Adrenal gland (tissue), 12 donors: ENCODE data around the gene INSRR. TPM values are rescaled to one million over a fixed set of nuclear protein-coding genes. Genes with fewer than 3 reads are reported as not detected.

Source experiments
- DNase-seq, 7 donors: peaks; one replicate each; pipeline ENCODE4 v3.0.0-alpha.2; 2019 to 2020
- H3K27ac ChIP-seq, 5 donors: fragments of 200-600 bp; sonication (generic) in 4 of 5; 1 replicate in 3 of 5; 2 replicates in 2 of 5; pipeline versions ENCODE4 v1.5.1 to v1.8.0; 2016 to 2020; ENCODE audit warnings: mild to moderate bottlenecking in 1 of 5
- H3K27me3 ChIP-seq: fragments of 200-600 bp; 2 replicates; pipeline ENCODE4 v1.8.0; 2021
- H3K36me3 ChIP-seq, 2 donors: fragments of 200-600 bp; replicated peaks in 1 of 2; 1 replicate in 1 of 2; 2 replicates in 1 of 2; pipeline versions ENCODE4 v1.5.1 to v1.8.0; 2018 to 2022
- H3K4me1 ChIP-seq, 2 donors: fragments of 200-600 bp; replicated peaks in 1 of 2; 1 replicate in 1 of 2; 2 replicates in 1 of 2; pipeline versions ENCODE4 v1.5.1 to v1.8.0; 2018 to 2021
- H3K4me3 ChIP-seq, 4 donors: fragments of 200-600 bp; sonication (generic) in 3 of 4; one replicate each; pipeline ENCODE4 v1.5.1; 2016 to 2018
- H3K9me3 ChIP-seq, 3 donors: fragments of 200-600 bp; sonication (generic) in 1 of 3; replicated peaks in 1 of 3; 1 replicate in 2 of 3; 2 replicates in 1 of 3; pipeline versions ENCODE4 v1.5.1 to v1.8.0; 2016 to 2021
- POLR2A ChIP-seq, 2 donors: fragments of 450-650 bp; IDR thresholded peaks; one replicate each; pipeline ENCODE4 v1.6.1; 2017; ENCODE audit warnings: antibody characterized with exemption in 2 of 2, mild to moderate bottlenecking in 2 of 2, moderate library complexity in 1 of 2
- WGBS, 4 donors: extraction: QIAGEN DNeasy Blood & Tissue Kit in 2 of 4; methylation state at CpG; one replicate each; pipeline versions ENCODE4 v1.1.5 to v1.1.7; 2013 to 2017; 5-methylcytosine and 5-hydroxymethylcytosine counted together
- intact Hi-C, 2 donors: fragments of 100-400 bp; cut with DNase I; formaldehyde crosslinking; loops; one replicate each; pipeline versions ENCODE4 v1.14.1 to v1.15.0; 2022 to 2023
- polyA plus RNA-seq, 3 donors: library from polyadenylated mRNA; stranded (reverse); fragments of 200-250 nt in 2 of 3; fragments of 350-450 nt in 1 of 3; fragmentation: Illumina TruSeq in 1 of 3; extraction: RNeasy Lipid Tissue Mini Kit (QIAGEN cat#74804) in 1 of 3; gene quantifications; one replicate each; pipeline ENCODE4 v1.2.3, GENCODE V29; 2013 to 2014
- total RNA-seq, 9 donors: library from RNA; depleted of rRNA in 4 of 9; stranded (reverse); fragments of >200 nt in 4 of 9; fragments of 120-200 nt in 1 of 9; fragmentation: NEBNext Ultra II Directional in 1 of 9; extraction: Animal tissue kit (Norgen Biotek cat#: 25700) in 1 of 9; gene quantifications; one replicate each; pipeline versions ENCODE4 v1.1.0 to v1.2.4, GENCODE V29; 2013 to 2023
- TF ChIP-seq, protein P1 (sequence below), 6 experiments: fragments of 450-650 bp in 4 of 6; fragments of 200-600 bp in 2 of 6; sonication (generic) in 1 of 6; IDR thresholded peaks; 1 replicate in 5 of 6; 2 replicates in 1 of 6; pipeline versions ENCODE4 v1.5.1 to v1.8.0; 2016 to 2021; ENCODE audit warnings: antibody characterized with exemption in 6 of 6, mild to moderate bottlenecking in 2 of 6, moderate library complexity in 1 of 6
- donor health status: healthy with polysubstance abuse.
- donor health status: Bipolar disorder and iron deficiency.
- donor health status: DM: yes; HTN: yes; CAD: no.
- donor health status: DM: no; HTN: no; CAD: no.
- donor health status: DM: no; HTN: no; CAD: no.
- donor health status: DM: yes; HTN: yes; CAD: no.

INSRR gene
- total and polyA plus RNA-seq, 12 donors, result 0.04 to 8.7 (median 0.35) TPM; not detected in 2

DNA sequence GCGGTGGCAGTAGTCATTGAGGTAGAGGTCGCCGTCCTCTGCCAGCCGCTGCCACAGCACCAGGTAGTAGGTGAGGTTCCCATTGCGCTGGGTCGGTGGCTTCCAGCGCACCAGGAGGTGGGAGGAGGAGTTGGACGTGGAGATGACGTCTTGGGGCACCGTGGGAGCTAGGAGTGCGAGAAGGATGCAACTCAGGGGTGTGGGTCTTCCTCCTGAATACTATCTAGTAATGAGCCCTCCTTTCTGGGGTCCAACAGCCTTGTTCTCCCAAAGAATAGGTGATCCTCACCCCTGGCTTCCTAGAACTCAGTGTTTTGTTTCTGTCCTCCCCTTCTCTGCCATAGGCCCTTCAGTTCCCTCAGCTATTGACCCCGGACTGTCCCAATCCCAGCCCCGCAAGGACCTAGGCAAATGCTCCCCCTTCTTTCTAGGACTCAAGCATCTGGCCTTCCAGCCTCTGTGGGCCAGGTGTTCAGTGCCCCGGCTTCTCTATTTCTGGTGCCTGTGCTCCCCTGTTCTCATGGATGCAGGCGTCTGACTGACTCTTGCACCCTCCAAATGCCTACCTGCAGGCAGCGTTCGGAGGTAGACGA lies 12.9 kb downstream of the INSRR start:
- no peak for DNase-seq
- no peak for TF ChIP-seq POLR2A (IDR thresholded peaks at IDR 0.05)
- TF ChIP-seq, protein P1, sequence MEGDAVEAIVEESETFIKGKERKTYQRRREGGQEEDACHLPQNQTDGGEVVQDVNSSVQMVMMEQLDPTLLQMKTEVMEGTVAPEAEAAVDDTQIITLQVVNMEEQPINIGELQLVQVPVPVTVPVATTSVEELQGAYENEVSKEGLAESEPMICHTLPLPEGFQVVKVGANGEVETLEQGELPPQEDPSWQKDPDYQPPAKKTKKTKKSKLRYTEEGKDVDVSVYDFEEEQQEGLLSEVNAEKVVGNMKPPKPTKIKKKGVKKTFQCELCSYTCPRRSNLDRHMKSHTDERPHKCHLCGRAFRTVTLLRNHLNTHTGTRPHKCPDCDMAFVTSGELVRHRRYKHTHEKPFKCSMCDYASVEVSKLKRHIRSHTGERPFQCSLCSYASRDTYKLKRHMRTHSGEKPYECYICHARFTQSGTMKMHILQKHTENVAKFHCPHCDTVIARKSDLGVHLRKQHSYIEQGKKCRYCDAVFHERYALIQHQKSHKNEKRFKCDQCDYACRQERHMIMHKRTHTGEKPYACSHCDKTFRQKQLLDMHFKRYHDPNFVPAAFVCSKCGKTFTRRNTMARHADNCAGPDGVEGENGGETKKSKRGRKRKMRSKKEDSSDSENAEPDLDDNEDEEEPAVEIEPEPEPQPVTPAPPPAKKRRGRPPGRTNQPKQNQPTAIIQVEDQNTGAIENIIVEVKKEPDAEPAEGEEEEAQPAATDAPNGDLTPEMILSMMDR (IDR thresholded peaks at IDR 0.05), result no peak
- H3K9me3 ChIP-seq, result no peaks in the 10 kb centered on the region
- no peak overlapping the region for H3K4me3 ChIP-seq
- peaks cover 0 to 3% of the 10 kb centered on the region in 2 donors for H3K4me1 ChIP-seq
- no peaks in the 10 kb centered on the region for H3K36me3 ChIP-seq
- WGBS, 4 donors, result 51 to 77% (median 66%) methylated on average over 6 to 18 of the region's 18 CpGs
- H3K27ac ChIP-seq, result no peak overlapping the region
- intact Hi-C loops, result no loop called here
- H3K27me3 ChIP-seq, result peaks cover 36% of the 10 kb centered on the region

DNA sequence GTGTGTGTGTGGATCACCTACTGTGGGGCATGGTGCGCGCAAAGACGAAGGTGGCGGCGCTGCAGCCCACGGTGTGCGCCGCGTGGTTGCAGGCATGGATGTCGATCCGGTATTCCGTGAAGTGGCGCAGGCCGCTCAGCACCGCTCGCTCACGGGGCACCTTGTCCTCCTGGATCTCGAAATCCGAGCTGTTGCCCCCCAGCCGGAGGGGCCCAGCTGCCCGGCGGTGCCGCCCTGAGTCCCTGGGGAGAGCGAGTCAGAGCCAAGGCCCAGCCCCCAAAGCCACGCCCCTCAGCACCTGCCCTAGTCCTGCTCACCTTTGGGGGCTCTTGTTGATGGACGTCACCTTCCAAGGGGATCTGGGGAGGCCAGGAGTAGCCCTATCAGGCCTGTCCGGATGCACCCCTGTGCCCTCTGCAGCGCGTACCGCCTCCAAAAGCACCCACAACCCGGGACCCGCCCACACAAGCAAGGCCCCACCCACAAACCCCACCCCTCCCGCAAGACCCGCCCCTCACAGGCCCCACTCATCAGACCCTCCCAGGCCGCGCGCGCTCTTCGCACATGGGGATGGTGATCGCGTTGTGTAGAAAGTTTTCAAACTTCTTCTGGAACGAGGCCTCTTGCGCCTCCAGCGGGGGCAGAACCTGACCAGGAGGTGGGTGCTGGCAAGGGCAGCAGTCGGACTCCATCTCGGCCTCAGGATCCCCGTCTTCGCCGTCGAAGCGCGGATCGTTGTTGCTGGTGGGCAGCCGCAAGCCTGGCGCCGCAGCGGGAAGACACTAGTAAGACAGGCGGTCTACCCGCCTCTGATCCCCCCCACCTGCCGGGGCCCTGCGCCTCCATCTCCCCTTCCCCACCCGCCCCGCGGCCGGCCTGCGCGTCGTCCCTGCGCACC lies 13.6 kb downstream of the INSRR start:
- peaks cover 36% of the 10 kb centered on the region for H3K27me3 ChIP-seq
- WGBS, 4 donors, result 9 to 20% (median 15%) methylated on average over 1 to 69 of the region's 69 CpGs
- H3K4me1 ChIP-seq, result peaks cover 0 to 3% of the 10 kb centered on the region in 2 donors
- intact Hi-C loops, result no loop called here
- H3K9me3 ChIP-seq, result no peaks in the 10 kb centered on the region
- H3K36me3 ChIP-seq, result no peaks in the 10 kb centered on the region
- no peak for DNase-seq
- no peak overlapping the region for H3K4me3 ChIP-seq
- TF ChIP-seq, protein P1 (IDR thresholded peaks at IDR 0.05), result no peak
- no peak for TF ChIP-seq POLR2A (IDR thresholded peaks at IDR 0.05)
- no peak overlapping the region for H3K27ac ChIP-seq

GRCh38 chr1:156844638-156845037 lies 14.3 kb downstream of the INSRR start:
- WGBS, 4 donors, result 10 to 25% (median 20%) methylated on average over 2 to 14 of the region's 14 CpGs
- no peak overlapping the region for H3K4me3 ChIP-seq
- no peak overlapping the region for H3K27ac ChIP-seq
- intact Hi-C loops, result loop anchor here in 1 of 2 donors (5.0 kb wide), 1 partner anchor 43 kb away; no protein-coding TSS in a partner anchor
- no peaks in the 10 kb centered on the region for H3K36me3 ChIP-seq
- TF ChIP-seq POLR2A (IDR thresholded peaks at IDR 0.05), result no peak
- TF ChIP-seq, protein P1 (IDR thresholded peaks at IDR 0.05), result no peak
- peaks cover 0 to 3% of the 10 kb centered on the region in 2 donors for H3K4me1 ChIP-seq
- peaks cover 36% of the 10 kb centered on the region for H3K27me3 ChIP-seq
- no peak for DNase-seq
- no peaks in the 10 kb centered on the region for H3K9me3 ChIP-seq

GRCh38 chr1:156844102-156844501 lies 14.8 kb downstream of the INSRR start:
- no peaks in the 10 kb centered on the region for H3K36me3 ChIP-seq
- 37 to 56% (median 44%) methylated on average over 5 to 6 of the region's 6 CpGs for WGBS, 4 donors
- no peak overlapping the region for H3K4me3 ChIP-seq
- intact Hi-C loops, result loop anchor here in 1 of 2 donors (5.0 kb wide), 1 partner anchor 43 kb away; no protein-coding TSS in a partner anchor
- no peak for TF ChIP-seq POLR2A (IDR thresholded peaks at IDR 0.05)
- TF ChIP-seq, protein P1 (IDR thresholded peaks at IDR 0.05), result no peak
- DNase-seq, result no peak
- no peaks in the 10 kb centered on the region for H3K9me3 ChIP-seq
- H3K27ac ChIP-seq, result no peak overlapping the region
- H3K27me3 ChIP-seq, result peaks cover 35% of the 10 kb centered on the region
- peaks cover 0 to 3% of the 10 kb centered on the region in 2 donors for H3K4me1 ChIP-seq
